HepG2 (cell line): ENCODE results near the gene TRIM62. TPM values are rescaled to one million over a fixed set of nuclear protein-coding genes. Genes with fewer than 3 reads are reported as not detected.

Experiments used
- AGO2 ChIP-seq: fragments of 200-400 bp; formaldehyde crosslinking; optimal IDR thresholded peaks from 2 replicates; pipeline ENCODE3; 2017; ENCODE audit warnings: mild to moderate bottlenecking, low read depth, low read length, moderate library complexity
- FOXK1 ChIP-seq: sonication (generic); formaldehyde crosslinking; IDR thresholded peaks from 2 replicates; pipeline ENCODE4 v1.4.0; 2020; ENCODE audit warnings: low read depth, missing genetic modification reagents, borderline replicate concordance
- GZF1 ChIP-seq: sonication (generic); formaldehyde crosslinking; IDR thresholded peaks from 2 replicates; pipeline ENCODE4 v1.5.1; 2020; ENCODE audit warnings: mild to moderate bottlenecking, missing genetic modification reagents
- HMG20A ChIP-seq: IDR thresholded peaks from 2 replicates; pipeline ENCODE4 v1.6.1; 2016; ENCODE audit warnings: borderline replicate concordance
- NFIB ChIP-seq: sonication (generic); formaldehyde crosslinking; IDR thresholded peaks from 2 replicates; pipeline ENCODE4 v1.9.0; 2021; ENCODE audit warnings: missing genetic modification reagents, mild to moderate bottlenecking, borderline replicate concordance
- NFKB2 ChIP-seq: sonication (generic); formaldehyde crosslinking; IDR thresholded peaks from 2 replicates; pipeline ENCODE4 v1.4.0; 2020; ENCODE audit warnings: missing genetic modification reagents, borderline replicate concordance
- PHF5A ChIP-seq: IDR thresholded peaks from one replicate; pipeline ENCODE4 v1.6.1; 2018; ENCODE audit warnings: low read depth, missing genetic modification reagents; ENCODE audit not compliant: unreplicated experiment
- RORA ChIP-seq: sonication (generic); formaldehyde crosslinking; IDR thresholded peaks from 2 replicates; pipeline ENCODE4 v1.5.0; 2020; ENCODE audit warnings: mild to moderate bottlenecking, missing genetic modification reagents, moderate library complexity
- ZBTB38 ChIP-seq: sonication (generic); formaldehyde crosslinking; IDR thresholded peaks from 2 replicates; pipeline ENCODE4 v1.5.1; 2020; ENCODE audit warnings: mild to moderate bottlenecking, missing genetic modification reagents
- ZNF263 ChIP-seq: sonication (generic); formaldehyde crosslinking; IDR thresholded peaks from 2 replicates; pipeline ENCODE4 v1.4.0; 2020; ENCODE audit warnings: missing genetic modification reagents
- ZNF768 ChIP-seq: sonication (generic); formaldehyde crosslinking; IDR thresholded peaks from 2 replicates; pipeline ENCODE4 v1.4.0; 2020; ENCODE audit warnings: missing genetic modification reagents
- polyA plus RNA-seq, 8 experiments: library from polyadenylated mRNA; depleted of rRNA in 3 of 8; stranded (reverse) in 7 of 8; unstranded in 1 of 8; fragments of >200 nt; fragmentation: Illumina TruSeq in 4 of 8; extraction: Trizol in 4 of 8; gene quantifications; 2 replicates each; pipeline versions ENCODE4 v1.2.1 to v1.2.3, GENCODE V29; 2011 to 2016; ENCODE audit warnings: low read depth in 4 of 8, missing spikeins in 1 of 8, mixed read lengths in 1 of 8; ENCODE audit not compliant: insufficient read depth in 1 of 8
- total RNA-seq, 5 experiments: library from RNA; depleted of rRNA; stranded (reverse); fragments of >200 nt; fragmentation: Illumina TruSeq; extraction: Trizol; gene quantifications; 2 replicates each; pipeline ENCODE4 v1.2.3, GENCODE V29; 2016; ENCODE audit warnings: low read depth in 1 of 5
- TF ChIP-seq, protein P1 (sequence below): fragments of 450-650 bp; IDR thresholded peaks from 2 replicates; pipeline ENCODE4 v1.6.1; 2016
- TF ChIP-seq, protein P2 (sequence below): sonication (generic); formaldehyde crosslinking; IDR thresholded peaks from 2 replicates; pipeline ENCODE4 v1.4.0; 2020; ENCODE audit warnings: missing genetic modification reagents
- TF ChIP-seq, protein P3 (sequence below): sonication (generic); formaldehyde crosslinking; IDR thresholded peaks from 2 replicates; pipeline ENCODE4 v1.8.0; 2023; ENCODE audit warnings: mild to moderate bottlenecking, missing genetic modification reagents

TRIM62 gene
- total and polyA plus RNA-seq, 2 of the 13 experiments (the other 11 are each of a cell fraction or from before 2014, with no cell fraction given), result 0.53 to 0.57 TPM

DNA sequence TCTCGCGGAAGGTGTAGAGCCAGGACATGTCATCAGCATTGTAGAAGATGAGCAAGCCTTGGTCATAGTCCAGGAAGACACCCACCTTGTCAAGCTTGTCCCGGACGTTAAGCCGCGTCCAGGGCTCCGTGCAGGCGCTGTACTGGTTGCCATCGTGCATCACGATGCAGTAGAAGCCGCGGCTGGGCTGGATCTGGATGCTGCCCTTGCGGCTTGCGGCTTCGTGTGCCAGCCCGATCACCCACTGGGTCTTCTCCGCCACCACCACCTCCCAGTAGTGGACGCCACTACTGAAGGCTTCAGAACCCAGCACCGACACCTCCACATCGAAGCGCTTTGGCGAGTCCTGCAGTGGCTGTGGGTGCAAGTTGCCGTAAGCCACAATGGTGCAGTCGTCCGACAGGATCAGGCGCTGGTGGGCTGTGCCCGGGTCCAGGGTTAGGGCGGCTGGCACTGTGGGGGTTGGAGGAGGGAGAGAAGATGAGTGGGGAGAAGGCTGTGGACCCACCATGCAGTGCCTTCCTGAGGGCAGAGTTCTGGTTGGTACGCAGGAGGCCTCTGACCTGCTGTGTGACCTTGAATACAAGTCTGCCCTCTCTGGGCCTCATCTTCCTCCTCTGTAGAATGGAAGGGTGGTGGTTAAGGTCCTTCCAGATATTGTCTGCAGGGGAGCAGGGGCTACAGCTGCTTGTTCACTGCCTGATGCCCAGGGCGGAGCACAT, 34.4 kb downstream of the TRIM62 start (continued):
- TF ChIP-seq FOXK1 (CRISPR knock-in tag) (no peak), NFIB (CRISPR knock-in tag) (no peak), ZNF263 (CRISPR knock-in tag) (no peak), NFKB2 (CRISPR knock-in tag) (no peak), AGO2 (peak; percentile 47), GZF1 (CRISPR knock-in tag) (no peak), PHF5A (no peak), ZBTB38 (no peak), HMG20A (CRISPR knock-in tag) (no peak), RORA (CRISPR knock-in tag) (no peak), ZNF768 (CRISPR knock-in tag) (peak; percentile 92)
- TF ChIP-seq, protein P1, sequence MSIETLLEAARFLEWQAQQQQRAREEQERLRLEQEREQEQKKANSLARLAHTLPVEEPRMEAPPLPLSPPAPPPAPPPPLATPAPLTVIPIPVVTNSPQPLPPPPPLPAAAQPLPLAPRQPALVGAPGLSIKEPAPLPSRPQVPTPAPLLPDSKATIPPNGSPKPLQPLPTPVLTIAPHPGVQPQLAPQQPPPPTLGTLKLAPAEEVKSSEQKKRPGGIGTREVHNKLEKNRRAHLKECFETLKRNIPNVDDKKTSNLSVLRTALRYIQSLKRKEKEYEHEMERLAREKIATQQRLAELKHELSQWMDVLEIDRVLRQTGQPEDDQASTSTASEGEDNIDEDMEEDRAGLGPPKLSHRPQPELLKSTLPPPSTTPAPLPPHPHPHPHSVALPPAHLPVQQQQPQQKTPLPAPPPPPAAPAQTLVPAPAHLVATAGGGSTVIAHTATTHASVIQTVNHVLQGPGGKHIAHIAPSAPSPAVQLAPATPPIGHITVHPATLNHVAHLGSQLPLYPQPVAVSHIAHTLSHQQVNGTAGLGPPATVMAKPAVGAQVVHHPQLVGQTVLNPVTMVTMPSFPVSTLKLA, result no peak
- TF ChIP-seq, protein P2, sequence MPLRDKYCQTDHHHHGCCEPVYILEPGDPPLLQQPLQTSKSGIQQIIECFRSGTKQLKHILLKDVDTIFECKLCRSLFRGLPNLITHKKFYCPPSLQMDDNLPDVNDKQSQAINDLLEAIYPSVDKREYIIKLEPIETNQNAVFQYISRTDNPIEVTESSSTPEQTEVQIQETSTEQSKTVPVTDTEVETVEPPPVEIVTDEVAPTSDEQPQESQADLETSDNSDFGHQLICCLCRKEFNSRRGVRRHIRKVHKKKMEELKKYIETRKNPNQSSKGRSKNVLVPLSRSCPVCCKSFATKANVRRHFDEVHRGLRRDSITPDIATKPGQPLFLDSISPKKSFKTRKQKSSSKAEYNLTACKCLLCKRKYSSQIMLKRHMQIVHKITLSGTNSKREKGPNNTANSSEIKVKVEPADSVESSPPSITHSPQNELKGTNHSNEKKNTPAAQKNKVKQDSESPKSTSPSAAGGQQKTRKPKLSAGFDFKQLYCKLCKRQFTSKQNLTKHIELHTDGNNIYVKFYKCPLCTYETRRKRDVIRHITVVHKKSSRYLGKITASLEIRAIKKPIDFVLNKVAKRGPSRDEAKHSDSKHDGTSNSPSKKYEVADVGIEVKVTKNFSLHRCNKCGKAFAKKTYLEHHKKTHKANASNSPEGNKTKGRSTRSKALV, result no peak
- TF ChIP-seq, protein P3, sequence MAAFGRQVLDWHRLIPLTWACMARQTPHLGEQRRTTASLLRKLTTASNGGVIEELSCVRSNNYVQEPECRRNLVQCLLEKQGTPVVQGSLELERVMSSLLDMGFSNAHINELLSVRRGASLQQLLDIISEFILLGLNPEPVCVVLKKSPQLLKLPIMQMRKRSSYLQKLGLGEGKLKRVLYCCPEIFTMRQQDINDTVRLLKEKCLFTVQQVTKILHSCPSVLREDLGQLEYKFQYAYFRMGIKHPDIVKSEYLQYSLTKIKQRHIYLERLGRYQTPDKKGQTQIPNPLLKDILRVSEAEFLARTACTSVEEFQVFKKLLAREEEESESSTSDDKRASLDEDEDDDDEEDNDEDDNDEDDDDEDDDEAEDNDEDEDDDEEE, result no peak
- TF ChIP-seq, all 625 proteins: peak for 3
